Fibroblast of villous mesenchyme (primary cell): ENCODE measurements around the gene NECTIN4. TPM values are rescaled to one million over a fixed set of nuclear protein-coding genes. Genes with fewer than 3 reads are reported as not detected.

Experiments used
- DNase-seq: peaks from one replicate; pipeline ENCODE4 v3.0.0-alpha.2; 2010; ENCODE audit warnings: low read depth
- H3K4me3 ChIP-seq: 2 replicates; pipeline ENCODE4 v1.5.1; 2011; ENCODE audit warnings: low read depth, mild to moderate bottlenecking, low read length
- CTCF ChIP-seq: IDR thresholded peaks from 2 replicates; pipeline ENCODE4 v1.5.1; 2012; ENCODE audit warnings: low read depth, mild to moderate bottlenecking, low read length; ENCODE audit not compliant: insufficient read depth
- total RNA-seq: library from RNA; depleted of rRNA; stranded (reverse); fragments of >200 nt; gene quantifications from 2 replicates; pipeline ENCODE4 v1.2.3, GENCODE V29; 2012

NECTIN4 gene
- total RNA-seq, 1 donor, result 2.6 TPM

GRCh38 chr1:161089938-161090337 is 580 bp upstream of the NECTIN4 start:
- no peak overlapping the region for H3K4me3 ChIP-seq
- no peak for TF ChIP-seq CTCF
- DNase-seq, result no peak

GRCh38 chr1:161088587-161089110 is 709 bp downstream of the NECTIN4 start:
- no peak for DNase-seq
- H3K4me3 ChIP-seq, result no peak overlapping the region
- no peak for TF ChIP-seq CTCF

GRCh38 chr1:161086457-161086856 is 2.9 kb downstream of the NECTIN4 start:
- H3K4me3 ChIP-seq, result no peak overlapping the region
- no peak for TF ChIP-seq CTCF
- no peak for DNase-seq

GRCh38 chr1:161085165-161085564 is 4.2 kb downstream of the NECTIN4 start:
- H3K4me3 ChIP-seq, result no peak overlapping the region
- DNase-seq, result peak; percentile 61
- TF ChIP-seq CTCF, result no peak

GRCh38 chr1:161084597-161084988 is 4.8 kb downstream of the NECTIN4 start:
- DNase-seq, result no peak
- no peak for TF ChIP-seq CTCF
- H3K4me3 ChIP-seq, result no peak overlapping the region

GRCh38 chr1:161083748-161084596 is 5.4 kb downstream of the NECTIN4 start:
- peak; percentile 49 for DNase-seq
- no peak overlapping the region for H3K4me3 ChIP-seq
- no peak for TF ChIP-seq CTCF
